GM21367 (cell line): ENCODE results near the gene PIAS3.
"Not testable (repeated sequence)": the region's sequence is repeated elsewhere in the genome, so short reads cannot be mapped to it uniquely, and the experiment has no call there.

ENCODE experiments used
- ATAC-seq: cut with Tn5 transposase; IDR thresholded peaks from one replicate; pipeline ENCODE4 v1.9.1; 2021; ENCODE audit not compliant: unreplicated experiment

The PIAS3 gene

GRCh38 chr1:145826030-145826429, 32.9 kb downstream of the PIAS3 start:
- no peak for ATAC-seq

- ATAC-seq = no peak
These were observed 34.4 kb downstream of the PIAS3 start for GRCh38 chr1:145824499-145824842.

- peak; percentile 59 for ATAC-seq
These were observed 35.0 kb downstream of the PIAS3 start, which contains the start of the genes POLR3C and RNF115 for GRCh38 chr1:145823565-145824498. POLR3C (plus strand) TSS chr1:145824200; CDS start chr1:145825777, 1,577 bp downstream. RNF115 (minus strand) TSS chr1:145824095; CDS start chr1:145823873, 222 bp downstream.

GRCh38 chr1:145822779-145823331, 36.0 kb downstream of the PIAS3 start:
- not testable (repeated sequence) for ATAC-seq

- not testable (repeated sequence) for ATAC-seq
These were observed 40.8 kb downstream of the PIAS3 start for GRCh38 chr1:145818095-145818494.

GRCh38 chr1:145812977-145813810, 45.7 kb downstream of the PIAS3 start:
- ATAC-seq = not testable (repeated sequence)

- no peak for ATAC-seq
These were observed 52.0 kb downstream of the PIAS3 start for GRCh38 chr1:145806844-145807243.

GRCh38 chr1:145806408-145806807, 52.5 kb downstream of the PIAS3 start:
- ATAC-seq = no peak

GRCh38 chr1:145805057-145805456, 53.8 kb downstream of the PIAS3 start:
- no peak for ATAC-seq

GRCh38 chr1:145804235-145805045, 54.4 kb downstream of the PIAS3 start:
- no peak for ATAC-seq

GRCh38 chr1:145799806-145800205, 59.1 kb downstream of the PIAS3 start:
- no peak for ATAC-seq
